IMR-90 (cell line): ENCODE measurements around the gene TEDC1. TPM values are rescaled to one million over a fixed set of nuclear protein-coding genes. Genes with fewer than 3 reads are reported as not detected.

Experiments
- ATAC-seq: fragments of 200-7000 bp; cut with Tn5 transposase; 2 replicates; pipeline ENCODE4 v1.9.1; 2020; ENCODE audit warnings: low read depth, mild to moderate bottlenecking, moderate library complexity
- BruUV-seq: library from RNA; stranded (reverse); fragments of 400-500 nt; replicated peaks from 2 replicates; lab custom pipeline; 2021; lab: Mats Ljungman, UMichigan
- CTCF ChIA-PET: fragments of 300-600 bp; formaldehyde crosslinking; extraction: SDS; loops from one replicate; lab custom pipeline; 2021; ENCODE audit warnings: antibody characterized with exemption; lab: Yijun Ruan, JAX
- POLR2A ChIA-PET: fragments of 300-600 bp; sonication (Branson Sonifier 250); formaldehyde crosslinking; loops from one replicate; lab custom pipeline; 2022; ENCODE audit warnings: antibody characterized with exemption; ENCODE audit not compliant: unreplicated experiment; lab: Charles Lee
- DNase-seq: peaks from one replicate; pipeline ENCODE4 v3.0.0; 2013
- H2AFZ ChIP-seq: replicated peaks from 2 replicates; pipeline ENCODE3; 2013; ENCODE audit warnings: low read length, mild to moderate bottlenecking; ENCODE audit not compliant: poor library complexity
- H2AK5ac ChIP-seq: 2 replicates; pipeline ENCODE4 v1.6.1; 2013; ENCODE audit warnings: low read depth, low read length, inconsistent platforms
- H2AK9ac ChIP-seq: replicated peaks from 2 replicates; pipeline ENCODE3; 2013; ENCODE audit warnings: mild to moderate bottlenecking, low read depth, low read length, moderate library complexity; ENCODE audit not compliant: poor library complexity
- H2BK120ac ChIP-seq: 2 replicates; pipeline ENCODE4 v1.6.1; 2013; ENCODE audit warnings: low read depth, low read length, inconsistent platforms
- H2BK15ac ChIP-seq: 3 replicates; pipeline ENCODE4 v1.6.1; 2013; ENCODE audit warnings: low read depth, low read length, inconsistent platforms
- H2BK20ac ChIP-seq: 2 replicates; pipeline ENCODE4 v1.6.1; 2013; ENCODE audit warnings: low read depth, mild to moderate bottlenecking, inconsistent platforms, low read length, moderate library complexity
- H2BK5ac ChIP-seq: 2 replicates; pipeline ENCODE4 v1.6.1; 2013; ENCODE audit warnings: mild to moderate bottlenecking, low read depth, low read length, inconsistent platforms; ENCODE audit not compliant: poor library complexity, severe bottlenecking
- H3K14ac ChIP-seq: replicated peaks from 2 replicates; pipeline ENCODE4 v1.6.1; 2013; ENCODE audit warnings: low read depth, low read length, inconsistent platforms
- H3K18ac ChIP-seq: 2 replicates; pipeline ENCODE4 v1.6.1; 2013; ENCODE audit warnings: low read depth, low read length, control low read depth
- H3K23ac ChIP-seq: 2 replicates; pipeline ENCODE4 v1.6.1; 2013; ENCODE audit warnings: low read depth, low read length, inconsistent platforms
- H3K27ac ChIP-seq: 2 replicates; pipeline ENCODE4 v1.5.1; 2013; ENCODE audit warnings: mild to moderate bottlenecking, control low read depth, low read length; ENCODE audit not compliant: insufficient read depth
- H3K27me3 ChIP-seq: 2 replicates; pipeline ENCODE4 v1.6.1; 2013; ENCODE audit warnings: low read length; ENCODE audit not compliant: control insufficient read depth, insufficient read depth
- H3K36me3 ChIP-seq: 2 replicates; pipeline ENCODE4 v1.6.1; 2013; ENCODE audit warnings: low read length, mixed read lengths; ENCODE audit not compliant: control insufficient read depth, insufficient read depth
- H3K4ac ChIP-seq: 2 replicates; pipeline ENCODE4 v1.6.1; 2013; ENCODE audit warnings: low read depth, low read length, inconsistent platforms
- H3K4me1 ChIP-seq: 2 replicates; pipeline ENCODE4 v1.6.1; 2013; ENCODE audit warnings: low read length, mixed read lengths; ENCODE audit not compliant: control insufficient read depth, insufficient read depth
- H3K4me2 ChIP-seq: 2 replicates; pipeline ENCODE4 v1.6.1; 2013; ENCODE audit warnings: low read depth, mild to moderate bottlenecking, control low read depth, low read length, moderate library complexity
- H3K4me3 ChIP-seq: 2 replicates; pipeline ENCODE4 v1.5.1; 2013; ENCODE audit warnings: low read depth, mild to moderate bottlenecking, control low read depth, low read length, moderate library complexity; ENCODE audit not compliant: insufficient read depth
- H3K56ac ChIP-seq: 2 replicates; pipeline ENCODE4 v1.6.1; 2013; ENCODE audit warnings: low read length, inconsistent platforms; ENCODE audit not compliant: insufficient read depth; ENCODE audit errors: extremely low read depth
- H3K79me1 ChIP-seq, 2 experiments: 2 replicates each; pipeline ENCODE4 v1.6.1; 2013; ENCODE audit warnings: low read length in 2 of 2, inconsistent platforms in 1 of 2, low read depth in 1 of 2
- H3K9ac ChIP-seq: 2 replicates; pipeline ENCODE4 v1.6.1; 2013; ENCODE audit warnings: low read depth, low read length, control low read depth
- H3K9me1 ChIP-seq: 2 replicates; pipeline ENCODE4 v1.6.1; 2013; ENCODE audit warnings: low read length, inconsistent platforms; ENCODE audit not compliant: insufficient read depth
- H3K9me3 ChIP-seq: 2 replicates; pipeline ENCODE4 v1.6.1; 2013; ENCODE audit warnings: low read length; ENCODE audit not compliant: control insufficient read depth, insufficient read depth
- H4K20me1 ChIP-seq: 2 replicates; pipeline ENCODE4 v1.6.1; 2013; ENCODE audit warnings: low read length, inconsistent platforms; ENCODE audit not compliant: insufficient read depth
- H4K5ac ChIP-seq: 2 replicates; pipeline ENCODE4 v1.6.1; 2013; ENCODE audit warnings: mild to moderate bottlenecking, low read depth, low read length, control low read depth
- H4K8ac ChIP-seq, 2 experiments: 2 replicates each; pipeline ENCODE4 v1.6.1; 2013; ENCODE audit warnings: low read depth in 2 of 2, low read length in 2 of 2, control low read depth in 1 of 2, inconsistent platforms in 1 of 2
- H4K91ac ChIP-seq: 2 replicates; pipeline ENCODE4 v1.6.1; 2013; ENCODE audit warnings: low read depth, low read length, inconsistent platforms; ENCODE audit not compliant: insufficient read depth
- BHLHE40 ChIP-seq: fragments of 150-350 bp; IDR thresholded peaks from 2 replicates; pipeline ENCODE4 v1.6.1; 2016; ENCODE audit warnings: mild to moderate bottlenecking, low read depth, low read length
- CEBPB ChIP-seq: IDR thresholded peaks from 2 replicates; pipeline ENCODE4 v1.6.1; 2012; ENCODE audit warnings: low read depth, low read length, improper control_type of control experiment
- FOS ChIP-seq: fragments of 150-350 bp; IDR thresholded peaks from 2 replicates; pipeline ENCODE4 v1.6.1; 2016; ENCODE audit warnings: low read depth, low read length
- MAFK ChIP-seq: IDR thresholded peaks from 2 replicates; pipeline ENCODE4 v1.6.1; 2012; ENCODE audit warnings: low read depth, low read length, improper control_type of control experiment
- MXI1 ChIP-seq: IDR thresholded peaks from 2 replicates; pipeline ENCODE4 v1.6.1; 2012; ENCODE audit warnings: low read depth, mild to moderate bottlenecking, low read length, moderate library complexity, borderline replicate concordance
- NFE2L2 ChIP-seq: fragments of 150-350 bp; IDR thresholded peaks from 2 replicates; pipeline ENCODE4 v1.6.1; 2016; ENCODE audit warnings: low read depth, mild to moderate bottlenecking, low read length
- POLR2A ChIP-seq: IDR thresholded peaks from 2 replicates; pipeline ENCODE4 v1.6.1; 2012; ENCODE audit warnings: mild to moderate bottlenecking, low read depth, low read length
- RAD21 ChIP-seq: IDR thresholded peaks from 2 replicates; pipeline ENCODE4 v1.6.1; 2012; ENCODE audit warnings: low read length, improper control_type of control experiment
- RFX5 ChIP-seq: IDR thresholded peaks from 2 replicates; pipeline ENCODE4 v1.8.0; 2012; ENCODE audit warnings: low read depth, mild to moderate bottlenecking, low read length, moderate library complexity
- WGBS, 2 experiments: methylation state at CpG; one replicate each; pipeline versions ENCODE4 v1.1.5 to v1.1.7; 2013; ENCODE audit warnings: missing lambda C conversion rate in 2 of 2; ENCODE audit not compliant: insufficient read length in 1 of 2; ENCODE audit errors: extremely low coverage in 2 of 2; 5-methylcytosine and 5-hydroxymethylcytosine counted together
- dilution Hi-C: fragments of 300-500 bp; cut with HindIII; formaldehyde crosslinking; loops from one replicate; pipeline ENCODE4 v1.14.3; 2018; ENCODE audit warnings: low sequenced_read_pairs; ENCODE audit not compliant: unreplicated experiment
- in situ Hi-C: fragments of 300-500 bp; cut with MboI; formaldehyde crosslinking; loops from 3 replicates; pipeline ENCODE4 v1.14.3; 2019; ENCODE audit warnings: low sequenced_read_pairs, inconsistent platforms, mixed read lengths
- intact Hi-C: fragments of 100-400 bp; cut with micrococcal nuclease; formaldehyde crosslinking; loops from 2 replicates; pipeline ENCODE4 v1.10.0; 2022
- polyA plus RNA-seq, 3 experiments: library from polyadenylated mRNA; depleted of rRNA; stranded (reverse); fragments of >200 nt; gene quantifications; 2 replicates each; pipeline ENCODE4 v1.2.3, GENCODE V29; 2012; ENCODE audit warnings: low replicate concordance in 1 of 3
- total RNA-seq: library from RNA; depleted of rRNA; stranded (reverse); fragments of >200 nt; gene quantifications from 2 replicates; pipeline ENCODE4 v1.2.3, GENCODE V29; 2012
- TF ChIP-seq, protein P1 (sequence below): fragments of 150-350 bp; IDR thresholded peaks from 2 replicates; pipeline ENCODE4 v1.6.1; 2017; ENCODE audit warnings: mild to moderate bottlenecking, antibody characterized with exemption, low read length, low read depth

TEDC1 gene
- total and polyA plus RNA-seq, 2 of the 4 experiments (the other 2 are of a cell fraction), result 5.7 to 6.4 TPM

DNA sequence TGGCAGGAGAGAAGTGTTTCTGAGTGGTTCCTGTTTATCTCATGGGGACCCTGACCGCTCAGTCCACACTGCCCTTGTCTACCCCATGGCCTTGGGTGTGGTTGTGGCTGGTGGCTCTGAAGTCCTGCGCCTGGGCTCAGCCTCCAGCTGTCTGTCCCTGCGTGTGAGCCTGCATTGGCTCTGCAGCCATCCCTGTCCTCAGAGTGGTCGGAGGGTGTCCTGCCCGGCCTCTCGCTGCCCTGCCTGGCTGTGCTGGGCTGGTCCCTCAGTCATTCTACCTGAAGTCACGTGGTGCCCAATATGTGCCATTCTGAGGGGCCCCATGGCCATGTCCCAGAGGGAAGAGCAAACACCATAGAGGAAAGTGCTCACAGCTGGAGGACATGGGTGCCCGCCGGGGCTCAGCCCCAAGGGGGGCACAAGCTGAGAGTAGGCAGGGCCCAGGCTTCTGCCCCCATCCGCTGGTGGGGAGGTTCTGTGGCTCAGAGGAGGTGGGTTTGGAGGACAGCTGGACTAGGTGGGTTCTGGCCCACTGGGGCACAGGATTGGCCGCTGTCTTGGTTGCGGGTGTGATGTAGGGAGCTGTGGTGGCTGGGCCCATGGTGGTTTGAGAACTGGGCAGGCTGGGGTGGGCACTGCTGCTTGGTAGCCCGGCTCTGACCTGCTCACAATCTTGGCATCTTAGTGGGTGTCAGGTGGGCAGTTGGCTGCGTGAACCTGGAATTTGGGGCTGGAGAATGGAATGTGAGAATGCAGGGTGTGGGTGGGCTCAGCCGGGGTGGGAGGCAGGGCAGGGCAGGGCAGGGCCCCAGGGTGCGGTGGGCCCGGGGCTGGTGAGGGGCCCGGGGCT lies 11.6 kb downstream of the TEDC1 start:
- no peak overlapping the region for H2BK15ac ChIP-seq
- H3K23ac ChIP-seq, result no peak overlapping the region
- ChIA-PET POLR2A (no interaction called here), CTCF (no interaction called here)
- H2AK9ac ChIP-seq, result no peak overlapping the region
- H3K36me3 ChIP-seq, result no peaks in the 10 kb centered on the region
- no peak overlapping the region for H3K4me3 ChIP-seq
- H3K27ac ChIP-seq, result no peak overlapping the region
- in situ Hi-C loops, result no loop called here
- no peaks in the 10 kb centered on the region for H3K79me1 ChIP-seq
- no peaks in the 10 kb centered on the region for H4K20me1 ChIP-seq
- H3K14ac ChIP-seq, result no peak overlapping the region
- no peak overlapping the region for H2BK20ac ChIP-seq
- H4K5ac ChIP-seq, result no peak overlapping the region
- no peak overlapping the region for H3K9ac ChIP-seq
- H2AK5ac ChIP-seq, result no peak overlapping the region
- dilution Hi-C loops, result no loop called here
- H3K27me3 ChIP-seq, result no peaks in the 10 kb centered on the region; the same call in 1 of the 2 replicates
- H4K8ac ChIP-seq, result no peak overlapping the region
- WGBS, 2 experiments, result 79% methylated on average over 11 of the region's 18 CpGs; no CpG with 5 or more reads in 1 of the 2 experiments
- H4K91ac ChIP-seq, result no peak overlapping the region
- no peak for DNase-seq
- no peak overlapping the region for H2AFZ ChIP-seq
- H2BK5ac ChIP-seq, result no peak overlapping the region
- no peak overlapping the region for H3K18ac ChIP-seq
- no peaks in the 10 kb centered on the region for H3K4me1 ChIP-seq
- BruUV-seq, result no TSS peak
- no peak overlapping the region for H3K4me2 ChIP-seq
- no peak for ATAC-seq
- H3K56ac ChIP-seq, result no peak overlapping the region
- intact Hi-C loops, result no loop called here
- no peaks in the 10 kb centered on the region for H3K9me3 ChIP-seq
- H3K4ac ChIP-seq, result no peak overlapping the region
- no peaks in the 10 kb centered on the region for H3K9me1 ChIP-seq
- H2BK120ac ChIP-seq, result no peak overlapping the region
- no peak for TF ChIP-seq NFE2L2
- no peak for TF ChIP-seq RAD21
- no peak for TF ChIP-seq CEBPB
- no peak for TF ChIP-seq BHLHE40
- TF ChIP-seq RFX5, result no peak
- no peak for TF ChIP-seq MAFK
- TF ChIP-seq POLR2A, result no peak
- TF ChIP-seq, protein P1, sequence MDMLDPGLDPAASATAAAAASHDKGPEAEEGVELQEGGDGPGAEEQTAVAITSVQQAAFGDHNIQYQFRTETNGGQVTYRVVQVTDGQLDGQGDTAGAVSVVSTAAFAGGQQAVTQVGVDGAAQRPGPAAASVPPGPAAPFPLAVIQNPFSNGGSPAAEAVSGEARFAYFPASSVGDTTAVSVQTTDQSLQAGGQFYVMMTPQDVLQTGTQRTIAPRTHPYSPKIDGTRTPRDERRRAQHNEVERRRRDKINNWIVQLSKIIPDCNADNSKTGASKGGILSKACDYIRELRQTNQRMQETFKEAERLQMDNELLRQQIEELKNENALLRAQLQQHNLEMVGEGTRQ, result no peak
- TF ChIP-seq FOS, result no peak
- no peak for TF ChIP-seq MXI1
